GM13976 (cell line): ENCODE results near the gene MRPS22.
"Not testable (repeated sequence)": the region's sequence is repeated elsewhere in the genome, so short reads cannot be mapped to it uniquely, and the experiment has no call there.

Experiments used
- DNase-seq: peaks from one replicate; pipeline ENCODE4 v3.0.0; 2012; ENCODE audit warnings: low spot score
- CTCF ChIP-seq: IDR thresholded peaks from 2 replicates; pipeline ENCODE4 v1.5.1; 2012; ENCODE audit warnings: borderline replicate concordance, mild to moderate bottlenecking; ENCODE audit not compliant: insufficient read depth; ENCODE audit errors: extremely low read depth, missing control alignments, control extremely low read depth
- in situ Hi-C: fragments of 300-500 bp; cut with MboI; formaldehyde crosslinking; loops from one replicate; pipeline ENCODE4 v1.12.0; 2022; ENCODE audit warnings: low sequenced_read_pairs, mixed read lengths, inconsistent platforms; ENCODE audit not compliant: unreplicated experiment

Gene MRPS22

DNA sequence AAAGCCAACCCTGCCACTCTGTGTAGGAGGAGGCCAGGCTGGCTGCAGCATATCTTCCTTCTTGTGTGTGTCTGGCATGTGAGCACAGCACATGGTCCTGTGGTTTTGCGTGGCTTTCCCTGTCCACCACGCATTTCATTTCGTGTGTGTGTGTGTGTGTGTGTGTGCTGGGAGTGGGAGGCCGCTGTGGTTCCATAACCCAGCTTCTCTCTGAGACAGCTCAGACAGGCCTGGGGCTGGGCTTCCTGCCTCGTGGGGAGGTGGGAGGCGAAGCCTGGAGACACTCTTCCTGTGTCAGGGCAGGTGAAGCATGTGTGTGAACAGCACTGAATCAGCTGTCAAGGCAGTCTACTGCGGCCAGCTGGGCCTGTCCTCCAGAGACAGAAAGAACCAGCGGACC, 16.0 kb upstream of the MRPS22 start:
- in situ Hi-C loops, result no loop called here
- no peak for TF ChIP-seq CTCF
- no peak for DNase-seq

- no peak for TF ChIP-seq CTCF
- in situ Hi-C loops, result no loop called here
- peak; percentile 14 for DNase-seq
Measured at GRCh38 chr3:139328356-139328755, 15.5 kb upstream of the MRPS22 start.

GRCh38 chr3:139329364-139329850, 14.4 kb upstream of the MRPS22 start:
- in situ Hi-C loops, result no loop called here
- peak; percentile 99 for TF ChIP-seq CTCF
- DNase-seq, result peak; percentile 92

DNA sequence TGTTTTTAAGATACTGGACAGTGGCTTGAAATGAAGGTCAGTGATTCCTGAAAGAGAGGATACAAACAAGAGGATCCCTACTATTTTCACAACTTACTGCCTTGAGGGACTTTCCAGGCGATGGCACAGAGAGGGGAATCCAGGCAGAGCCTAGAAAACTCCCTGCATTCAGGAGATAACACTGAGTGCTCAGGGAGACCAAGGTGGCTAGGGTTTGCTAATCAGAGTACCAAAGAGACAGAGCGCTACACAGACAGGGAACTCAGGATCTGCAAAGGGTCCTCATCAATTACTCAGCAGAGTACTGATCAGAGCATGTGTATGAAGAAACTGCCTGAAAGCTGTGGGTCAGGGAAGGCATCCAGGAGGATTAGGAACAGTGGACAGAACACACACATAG, 11.7 kb upstream of the MRPS22 start:
- TF ChIP-seq CTCF, result no peak
- in situ Hi-C loops, result no loop called here
- DNase-seq, result no peak

DNA sequence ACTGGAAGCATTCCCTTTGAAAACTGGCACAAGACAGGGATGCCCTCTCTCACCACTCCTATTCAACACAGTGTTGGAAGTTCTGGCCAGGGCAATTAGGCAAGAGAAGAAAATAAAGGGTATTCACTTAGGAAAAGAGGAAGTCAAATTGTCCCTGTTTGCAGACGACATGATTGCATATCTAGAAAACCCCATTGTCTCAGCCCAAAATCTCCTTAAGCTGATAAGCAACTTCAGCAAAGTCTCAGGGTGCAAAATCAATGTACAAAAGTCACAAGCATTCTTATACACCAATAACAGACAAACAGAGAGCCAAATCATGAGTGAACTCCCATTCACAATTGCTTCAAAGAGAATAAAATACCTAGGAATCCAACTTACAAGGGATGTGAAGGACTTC, 9.1 kb upstream of the MRPS22 start:
- in situ Hi-C loops, DNase-seq: not testable (repeated sequence)

GRCh38 chr3:139338405-139338804, 5.4 kb upstream of the MRPS22 start:
- in situ Hi-C loops, result no loop called here
- no peak for TF ChIP-seq CTCF
- no peak for DNase-seq

DNA sequence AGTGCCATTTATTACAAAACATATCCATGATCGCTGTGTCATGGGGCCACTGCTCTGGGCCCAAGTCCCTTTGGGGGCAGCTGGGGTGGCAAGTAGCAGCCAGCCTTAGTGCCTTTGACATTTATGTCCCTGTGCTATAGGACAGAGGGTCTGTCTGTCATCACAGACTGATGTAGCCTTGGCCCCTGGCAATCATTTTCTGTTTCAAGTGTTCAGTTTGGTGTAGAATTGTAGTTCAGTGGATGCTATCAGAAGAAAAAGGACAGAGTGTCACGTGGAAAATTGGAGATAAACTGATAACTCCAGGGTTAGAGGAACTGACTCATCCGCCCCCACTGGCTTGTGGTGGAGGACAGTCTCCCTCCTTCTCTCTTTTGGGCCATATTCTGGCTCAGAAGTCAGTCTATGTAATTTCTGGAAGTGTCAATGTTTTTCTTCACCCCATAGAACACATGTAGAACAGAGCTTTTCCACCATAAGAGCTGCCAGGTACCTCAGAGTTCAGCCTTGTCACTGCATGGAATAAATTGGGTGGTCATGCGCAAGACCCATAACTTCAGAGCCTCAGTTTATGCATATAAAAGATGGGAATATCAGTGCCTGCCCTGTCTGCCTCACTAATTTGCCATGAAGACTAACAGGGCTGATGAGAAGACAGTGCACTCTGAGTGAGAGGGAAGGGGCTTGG, 4.5 kb upstream of the MRPS22 start:
- no peak for TF ChIP-seq CTCF
- DNase-seq, result no peak
- in situ Hi-C loops, result no loop called here
